ENCODE data around the gene SELENOS.
A peak's percentile ranks its signal among the peaks of the same experiment; 100 is the strongest.

SELENOS gene

GRCh38 chr15:101276501-101277037 is 716 bp downstream of the SELENOS start:
- no peak for DNase-seq

GRCh38 chr15:101275018-101275417 is 2.3 kb downstream of the SELENOS start:
- no peak for DNase-seq

- DNase-seq = no peak
Observed at GRCh38 chr15:101273534-101273933, 3.8 kb downstream of the SELENOS start.

- no peak for DNase-seq
Observed at GRCh38 chr15:101272584-101272983, 4.7 kb downstream of the SELENOS start.

- DNase-seq = no peak
Observed at GRCh38 chr15:101269479-101270223, 7.6 kb downstream of the SELENOS start.

GRCh38 chr15:101267320-101268104 is 9.8 kb downstream of the SELENOS start:
- peak; percentile 52 to 65 for DNase-seq

GRCh38 chr15:101266787-101267186 is 10.5 kb downstream of the SELENOS start:
- no peak for DNase-seq

GRCh38 chr15:101266034-101266433 is 11.3 kb downstream of the SELENOS start:
- DNase-seq = no peak

- no peak for DNase-seq
Observed at GRCh38 chr15:101264911-101265641, 12.2 kb downstream of the SELENOS start.

GRCh38 chr15:101264011-101264410 is 13.3 kb downstream of the SELENOS start:
- DNase-seq = no peak

- no peak for DNase-seq
Observed at GRCh38 chr15:101262551-101262950, 14.7 kb downstream of the SELENOS start.

- DNase-seq = peak; percentile 19 to 57
Observed at GRCh38 chr15:101258238-101259144, 18.8 kb downstream of the SELENOS start.

- no peak for DNase-seq
Observed at GRCh38 chr15:101256757-101257156, 20.5 kb downstream of the SELENOS start.

- DNase-seq = no peak
Observed at GRCh38 chr15:101255615-101256241, 21.6 kb downstream of the SELENOS start.

GRCh38 chr15:101255051-101255395 is 22.3 kb downstream of the SELENOS start:
- DNase-seq = no peak

GRCh38 chr15:101254157-101255050 is 22.9 kb downstream of the SELENOS start:
- DNase-seq = no peak

GRCh38 chr15:101252836-101253235 is 24.4 kb downstream of the SELENOS start:
- DNase-seq = no peak

GRCh38 chr15:101251830-101252820 is 25.2 kb downstream of the SELENOS start, which contains the start of gene CHSY1:
Gene CHSY1, minus strand, starts transcription at chr15:101252048. Its CDS starts 592 bp downstream, at chr15:101251456.
- DNase-seq = peak; percentile 73 to 87

Data from hippocampal formation (tissue), 2 donors.